ENCODE results near the gene MAP4K1. TPM values are rescaled to one million over a fixed set of nuclear protein-coding genes. Genes with fewer than 3 reads are reported as not detected.

MAP4K1 gene
- total and polyA plus RNA-seq, 9 donors = 0.95 to 6.1 (median 2.6) TPM

DNA sequence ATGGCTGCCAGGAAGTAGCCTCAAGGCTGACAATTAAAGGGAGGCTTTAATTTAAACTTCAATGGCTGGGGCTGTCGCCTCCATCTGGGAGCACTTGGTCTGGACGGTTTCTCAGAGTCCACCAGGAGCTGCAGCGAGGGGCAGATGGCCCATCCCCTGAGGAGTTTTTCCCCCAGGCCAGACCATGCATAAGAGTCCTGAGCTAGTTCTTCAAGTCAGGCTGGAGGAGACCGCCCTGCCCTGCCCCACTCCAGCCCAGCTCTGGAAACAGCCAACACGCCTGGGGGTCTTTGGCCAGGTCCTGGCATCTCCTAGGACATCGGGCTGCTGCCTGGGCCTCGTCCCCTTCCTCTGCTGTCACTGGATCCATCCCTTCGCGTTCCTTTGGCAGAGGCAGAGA is 24.4 kb upstream of the MAP4K1 start:
- 79 to 83% (median 82%) methylated on average over 9 of the region's 9 CpGs for WGBS, 3 donors
- H3K27ac ChIP-seq = no peak overlapping the region
- intact Hi-C loops (cut with DNase I) = loop anchor here in 2 of 4 donors (10.0 kb wide), 2 partner anchors 193 to 203 kb away; partner anchors contain the start of genes ECH1 (in 1 of the 2) and HNRNPL (in 1 of the 2)
- H3K4me1 ChIP-seq (ENCODE audit: insufficient read depth) = no peaks in the 10 kb centered on the region
- no peak overlapping the region for H3K4me3 ChIP-seq
- no peaks in the 10 kb centered on the region for H3K36me3 ChIP-seq
- TF ChIP-seq POLR2A (IDR thresholded peaks at IDR 0.05) (no peak), CTCF (IDR thresholded peaks at IDR 0.05) (no peak), EP300 (IDR thresholded peaks at IDR 0.05) (no peak)
- no peaks in the 10 kb centered on the region for H3K9me3 ChIP-seq
- no peaks in the 10 kb centered on the region for H3K27me3 ChIP-seq
- DNase-seq = no peak

GRCh38 chr19:38640368-38640767 is 22.6 kb upstream of the MAP4K1 start:
- Histone ChIP-seq H3K27me3 (no peaks in the 10 kb centered on the region), H3K36me3 (no peaks in the 10 kb centered on the region), H3K4me1 (ENCODE audit: insufficient read depth) (no peaks in the 10 kb centered on the region), H3K27ac (no peak overlapping the region), H3K4me3 (no peak overlapping the region), H3K9me3 (no peaks in the 10 kb centered on the region)
- TF ChIP-seq EP300 (IDR thresholded peaks at IDR 0.05) (no peak), POLR2A (IDR thresholded peaks at IDR 0.05) (no peak), CTCF (IDR thresholded peaks at IDR 0.05) (no peak)
- no peak for DNase-seq
- intact Hi-C loops (cut with DNase I) = loop anchor here in 2 of 4 donors (10.0 kb wide), 2 partner anchors 194 to 204 kb away; partner anchors contain the start of genes ECH1 (in 1 of the 2) and HNRNPL (in 1 of the 2)
- WGBS, 3 donors = 73 to 89% (median 77%) methylated on average over 4 of the region's 4 CpGs

DNA sequence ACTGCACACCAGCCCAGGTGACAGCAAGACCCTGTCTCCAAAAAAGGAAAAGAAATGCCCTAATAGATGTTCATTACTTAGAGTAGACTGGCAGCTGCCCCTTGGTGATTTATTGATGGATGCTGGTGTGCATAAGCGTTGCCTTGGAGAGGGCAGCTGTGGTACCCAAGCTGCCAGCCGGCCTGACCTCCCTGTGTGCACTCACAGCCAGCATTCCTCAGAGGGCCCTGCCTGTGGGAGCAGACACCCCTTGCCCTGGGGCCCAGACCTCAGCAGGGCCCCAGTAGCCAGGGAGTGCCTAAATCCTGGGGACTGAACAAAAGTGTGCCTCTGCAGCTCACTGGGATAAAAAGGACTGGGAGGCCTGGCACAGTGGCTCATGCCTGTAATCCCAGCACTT is 21.9 kb upstream of the MAP4K1 start:
- no peak for DNase-seq
- intact Hi-C loops (cut with DNase I) = loop anchor here in 3 of 4 donors (5.0 to 10.0 kb wide), 4 partner anchors 195 to 235 kb away; partner anchors contain the start of genes ECH1 (in 1 of the 3), FAM98C (in 1 of the 3) and HNRNPL (in 1 of the 3)
- H3K27me3 ChIP-seq = no peaks in the 10 kb centered on the region
- no peaks in the 10 kb centered on the region for H3K36me3 ChIP-seq
- TF ChIP-seq CTCF (IDR thresholded peaks at IDR 0.05) = no peak
- WGBS, 3 donors = 81 to 94% (median 87%) methylated on average over 2 of the region's 2 CpGs
- no peak overlapping the region for H3K4me3 ChIP-seq
- no peaks in the 10 kb centered on the region for H3K9me3 ChIP-seq
- H3K27ac ChIP-seq = no peak overlapping the region
- no peaks in the 10 kb centered on the region for H3K4me1 ChIP-seq (ENCODE audit: insufficient read depth)

- DNase-seq = no peak
- Histone ChIP-seq H3K4me3 (no peak overlapping the region), H3K9me3 (no peaks in the 10 kb centered on the region), H3K4me1 (ENCODE audit: insufficient read depth) (no peaks in the 10 kb centered on the region), H3K27me3 (no peaks in the 10 kb centered on the region), H3K27ac (no peak overlapping the region), H3K36me3 (no peaks in the 10 kb centered on the region)
- intact Hi-C loops (cut with DNase I) = loop anchor here in 2 of 4 donors (5.0 to 10.0 kb wide), 2 partner anchors 214 to 234 kb away; partner anchors contain the start of gene FAM98C (in 1 of the 2)
- 95 to 97% (median 97%) methylated on average over 3 of the region's 3 CpGs for WGBS, 3 donors
- TF ChIP-seq POLR2A (IDR thresholded peaks at IDR 0.05) = no peak
- no peak for TF ChIP-seq EP300 (IDR thresholded peaks at IDR 0.05)
- TF ChIP-seq CTCF (IDR thresholded peaks at IDR 0.05) = no peak
Measured at GRCh38 chr19:38638461-38638860, 20.7 kb upstream of the MAP4K1 start.
